ENCODE data around the gene NYAP2.

The NYAP2 gene

DNA sequence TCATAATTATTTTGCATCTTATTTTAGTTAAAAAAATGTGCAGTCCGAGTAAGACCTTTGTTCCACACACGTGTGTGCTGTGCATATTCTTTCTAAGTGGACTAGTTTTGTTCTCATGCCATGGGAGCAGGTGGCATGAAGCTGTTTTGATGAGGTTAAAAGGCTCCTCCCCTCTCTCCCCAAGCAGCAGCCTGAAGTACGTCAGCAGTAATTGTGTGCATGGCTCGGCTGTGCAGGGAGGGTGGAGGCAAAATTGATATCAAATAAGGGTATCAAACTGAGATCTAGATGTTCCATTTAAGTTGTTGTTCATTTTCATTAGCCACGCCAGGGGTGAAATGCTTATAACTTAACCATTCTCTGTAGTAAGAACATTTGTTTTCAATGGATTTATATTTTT is at the start of gene NYAP2:
TSS of gene NYAP2 (plus strand) at position 207 of the 400 bp plus-strand sequence. CDS start 9,171 bp downstream, outside the sequence.
- no peak for DNase-seq

DNA sequence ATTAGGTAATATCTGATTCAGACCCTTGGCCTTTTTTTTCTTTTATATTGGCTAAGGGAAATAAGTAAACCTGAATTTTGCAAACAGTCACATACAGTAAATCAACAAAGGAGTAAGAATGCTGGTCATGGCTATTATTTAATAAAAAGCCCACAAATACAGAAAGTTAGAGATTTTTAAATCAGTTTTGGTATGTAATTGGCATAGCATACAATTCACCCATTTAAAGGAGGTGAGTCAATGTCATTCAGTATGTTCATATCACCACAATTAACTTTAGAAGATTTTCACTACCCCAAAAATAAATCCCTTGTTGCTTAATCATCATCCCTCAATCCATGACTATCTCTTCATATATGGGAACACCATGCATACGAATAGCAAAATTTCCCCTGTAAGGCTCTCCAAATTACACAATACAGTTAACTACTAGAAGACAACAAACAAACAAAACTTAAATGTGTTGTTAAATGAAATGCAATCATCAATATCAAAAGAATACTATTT is 45.9 kb upstream of the NYAP2 start:
- no peak for DNase-seq

DNA sequence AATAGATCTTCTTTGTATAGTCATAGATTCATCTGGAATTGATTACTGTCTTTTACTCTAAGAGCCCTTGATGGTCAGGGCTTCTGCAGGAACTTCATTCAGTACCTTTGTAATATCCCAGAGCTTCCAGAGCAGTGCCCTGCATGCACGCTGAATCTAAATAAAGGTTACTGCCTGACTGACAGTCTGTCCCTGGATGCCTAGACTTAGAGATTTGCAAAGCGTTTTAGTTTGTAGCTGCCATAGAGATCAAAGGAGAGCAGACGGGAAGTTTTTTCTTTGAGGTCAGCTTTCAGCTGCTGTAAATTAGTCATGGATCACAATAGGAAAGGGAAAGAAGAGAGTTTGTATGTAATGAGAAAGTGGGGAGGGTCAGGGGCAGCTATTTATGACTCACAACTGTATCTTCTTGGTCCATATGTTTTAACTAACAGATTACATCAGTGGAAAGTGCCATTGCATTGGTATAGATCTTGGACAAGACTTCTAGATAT is 45.2 kb upstream of the NYAP2 start:
- no peak for DNase-seq

DNA sequence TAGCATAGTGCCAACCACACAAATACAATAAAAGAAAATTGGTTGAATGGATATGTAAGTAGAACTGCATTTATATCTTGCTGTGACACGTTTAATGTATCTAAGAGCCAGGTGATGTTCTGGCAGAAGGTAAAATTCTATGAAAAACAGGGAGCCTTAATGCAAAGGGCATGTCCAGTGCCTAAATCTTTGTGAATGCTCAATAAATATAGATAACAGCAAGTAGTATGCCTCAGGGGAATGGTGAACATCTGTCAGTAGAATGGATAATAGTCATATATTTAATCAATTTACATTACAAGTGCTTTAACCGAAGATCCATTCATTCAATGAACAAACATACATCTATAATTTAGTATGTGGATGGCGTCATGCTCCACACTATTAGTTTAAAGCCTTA is 43.7 kb upstream of the NYAP2 start:
- DNase-seq = no peak

DNA sequence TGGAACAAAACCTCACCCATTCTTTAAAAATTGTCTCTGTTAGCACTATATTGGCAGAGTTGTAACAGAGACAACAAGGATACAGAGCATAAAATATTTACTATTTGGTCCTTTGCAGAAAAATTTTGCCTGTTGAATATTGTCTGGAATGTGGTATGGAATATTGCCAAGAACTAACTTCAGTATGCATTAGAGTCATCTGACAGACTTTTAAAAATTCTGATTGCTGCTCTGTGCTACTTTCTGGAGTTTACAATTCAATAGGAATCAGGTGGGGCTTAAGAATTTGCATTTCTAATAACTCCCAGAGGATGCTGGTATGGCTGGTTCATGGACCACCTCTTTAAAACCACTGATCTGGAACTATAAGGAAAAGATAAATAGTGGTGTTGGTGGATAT is 32.8 kb upstream of the NYAP2 start:
- no peak for DNase-seq

DNA sequence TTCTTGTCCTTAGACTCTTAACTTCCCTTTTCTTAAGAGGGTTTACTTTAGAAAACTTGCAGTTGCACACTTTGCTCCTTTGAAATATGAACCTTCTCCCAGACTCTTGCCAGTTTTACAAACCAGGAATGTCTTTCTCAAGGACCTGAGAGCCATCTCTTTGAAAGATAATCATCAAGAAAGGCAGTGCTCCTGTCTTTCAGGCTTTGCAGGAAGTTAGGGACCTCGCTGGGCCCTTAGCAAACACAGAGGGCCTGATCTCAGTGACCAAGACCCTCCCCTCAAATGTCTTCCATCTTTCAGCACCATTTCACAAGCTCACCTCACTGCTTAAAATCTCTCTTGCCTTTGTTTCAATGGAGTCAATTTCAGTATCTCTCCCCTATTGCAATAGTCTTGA is 32.0 kb upstream of the NYAP2 start:
- no peak for DNase-seq

DNA sequence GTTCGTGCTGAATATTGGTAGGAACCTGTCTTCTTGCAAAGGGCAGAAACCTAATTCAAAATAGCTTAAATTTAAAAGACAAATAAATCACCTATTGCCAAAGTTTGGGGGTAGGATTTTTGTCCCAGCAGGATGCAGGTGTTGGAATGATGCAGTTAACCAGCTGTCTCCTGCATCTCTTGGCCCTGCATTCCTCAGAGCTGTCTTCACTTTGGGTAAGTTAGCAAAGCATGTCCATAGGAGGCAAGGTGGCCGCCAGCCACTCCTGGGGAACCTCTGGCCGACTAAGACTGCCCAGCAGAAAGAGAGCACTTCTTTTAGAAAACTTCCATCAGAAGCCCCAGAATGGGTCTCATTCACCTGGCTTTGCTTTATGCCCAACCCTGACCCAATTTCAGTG is 20.5 kb upstream of the NYAP2 start:
- no peak for DNase-seq

DNA sequence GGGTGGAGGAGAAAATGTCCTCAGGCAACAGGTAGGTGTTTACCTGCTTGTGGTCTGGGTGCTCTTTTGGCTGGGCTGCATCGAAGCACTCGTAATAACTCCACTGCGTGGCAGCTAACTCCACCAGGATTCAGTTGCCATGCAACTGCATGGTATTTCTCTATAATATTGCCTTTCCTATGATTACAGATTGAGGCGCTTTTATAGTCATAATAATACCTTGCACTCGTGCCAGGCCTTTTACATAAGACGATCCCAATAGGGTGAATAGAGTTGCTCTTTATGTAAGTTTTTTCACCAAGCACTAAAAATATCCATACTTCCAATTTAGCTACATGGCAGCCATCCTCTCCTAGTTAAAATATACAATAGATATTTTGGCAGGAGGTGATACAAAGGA is 19.7 kb upstream of the NYAP2 start:
- no peak for DNase-seq

DNA sequence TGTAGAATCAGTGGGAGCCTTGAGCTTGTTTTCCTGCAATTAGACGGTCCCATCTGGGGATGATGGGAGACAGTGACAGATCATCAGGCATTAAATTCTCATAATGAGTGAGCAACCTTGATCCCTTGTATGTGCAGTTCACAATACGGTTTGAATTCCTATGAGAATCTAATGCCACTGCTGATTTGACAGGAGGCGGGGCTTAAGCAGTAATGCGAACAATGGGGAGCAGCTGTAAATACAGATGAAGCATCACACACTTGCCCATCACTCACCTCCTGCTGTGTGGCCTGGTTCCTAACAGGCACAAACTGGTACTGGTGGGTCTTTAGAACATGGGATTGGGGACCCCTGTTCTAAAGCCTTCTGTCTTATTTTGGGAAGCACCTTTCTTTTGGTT is 17.9 kb upstream of the NYAP2 start:
- no peak for DNase-seq

DNA sequence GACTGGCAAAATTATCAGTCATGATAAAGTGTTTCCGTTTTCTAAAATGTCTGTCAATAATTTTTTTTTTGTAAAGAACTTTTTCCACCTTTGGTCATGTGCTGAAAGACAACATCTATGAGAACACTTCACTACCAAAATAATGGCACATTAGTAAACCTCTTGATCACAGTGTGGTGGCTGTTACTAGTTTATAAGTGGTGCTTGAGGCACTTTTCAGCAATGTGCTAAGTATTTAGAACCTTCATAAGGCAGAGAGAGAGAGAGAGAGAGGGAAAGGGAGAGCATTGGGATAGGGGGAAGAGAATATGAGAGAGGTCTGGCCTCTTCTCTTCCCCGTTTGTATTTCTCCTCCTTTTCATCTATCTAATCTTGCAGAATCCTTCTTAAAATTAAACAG is 1.1 kb upstream of the NYAP2 start:
- no peak for DNase-seq

DNA sequence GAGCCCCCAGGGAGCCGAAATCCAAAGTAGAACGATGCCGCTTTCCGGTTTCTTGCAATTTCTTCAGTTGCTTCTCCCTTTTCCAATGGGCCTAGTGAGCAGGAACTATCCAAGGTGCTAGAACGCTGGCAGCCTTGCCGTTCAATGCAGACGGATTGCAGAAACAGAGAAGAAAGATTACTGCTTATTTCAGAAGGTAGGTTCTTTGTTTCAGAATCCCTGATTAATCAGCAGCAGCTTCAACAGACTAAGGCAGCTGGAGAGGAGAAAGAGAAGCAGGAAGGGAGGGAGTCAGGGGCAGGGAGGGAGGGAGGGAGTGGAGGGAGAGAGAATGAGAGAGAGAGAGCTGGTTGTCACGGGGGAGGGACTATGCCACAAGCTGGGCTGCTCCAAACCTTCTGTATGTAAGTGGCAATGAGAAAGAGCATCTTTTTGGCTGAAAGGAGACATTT is 576 bp downstream of the NYAP2 start:
- peak in 1 of 6 experiments; percentile 1 for DNase-seq

DNA sequence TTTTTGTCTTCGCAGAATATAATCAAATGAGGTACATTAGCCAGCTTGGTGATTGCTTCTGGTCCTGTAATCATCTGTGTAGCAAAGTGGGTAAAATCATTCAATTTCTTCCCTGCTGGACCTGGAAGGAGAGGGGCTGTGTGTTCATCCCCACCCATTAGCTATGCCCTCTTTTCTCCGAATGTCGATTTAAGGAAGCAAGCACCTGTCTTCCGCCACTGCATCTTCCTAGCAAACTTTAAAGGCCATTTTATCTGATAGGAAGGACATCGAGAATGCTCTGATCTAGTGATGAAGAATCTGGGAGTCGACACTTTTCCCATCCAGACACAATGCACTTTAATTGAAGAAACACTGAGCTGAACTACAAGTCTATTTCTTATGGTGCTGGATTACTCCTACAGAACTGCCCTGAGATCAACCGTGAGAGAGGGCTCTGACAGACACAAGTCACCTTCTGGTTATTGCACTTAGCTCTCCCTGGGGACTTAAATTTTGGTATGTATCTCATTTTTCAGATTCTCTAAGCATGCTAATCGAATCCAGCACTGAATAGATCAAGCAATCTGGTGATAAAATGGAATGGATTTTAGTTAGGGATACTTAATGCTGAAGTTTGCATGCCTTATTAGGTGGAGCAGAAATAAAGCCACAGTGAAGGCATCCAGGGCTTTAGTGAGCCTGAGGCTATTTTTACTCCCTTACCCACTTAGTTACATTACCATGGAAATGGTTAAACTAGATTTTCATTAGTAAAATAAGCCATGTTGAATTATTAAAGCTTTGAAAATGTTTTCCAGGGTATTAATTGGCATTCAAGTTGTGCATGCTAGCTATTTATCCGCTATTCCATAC is 1.3 kb downstream of the NYAP2 start:
- no peak for DNase-seq

DNA sequence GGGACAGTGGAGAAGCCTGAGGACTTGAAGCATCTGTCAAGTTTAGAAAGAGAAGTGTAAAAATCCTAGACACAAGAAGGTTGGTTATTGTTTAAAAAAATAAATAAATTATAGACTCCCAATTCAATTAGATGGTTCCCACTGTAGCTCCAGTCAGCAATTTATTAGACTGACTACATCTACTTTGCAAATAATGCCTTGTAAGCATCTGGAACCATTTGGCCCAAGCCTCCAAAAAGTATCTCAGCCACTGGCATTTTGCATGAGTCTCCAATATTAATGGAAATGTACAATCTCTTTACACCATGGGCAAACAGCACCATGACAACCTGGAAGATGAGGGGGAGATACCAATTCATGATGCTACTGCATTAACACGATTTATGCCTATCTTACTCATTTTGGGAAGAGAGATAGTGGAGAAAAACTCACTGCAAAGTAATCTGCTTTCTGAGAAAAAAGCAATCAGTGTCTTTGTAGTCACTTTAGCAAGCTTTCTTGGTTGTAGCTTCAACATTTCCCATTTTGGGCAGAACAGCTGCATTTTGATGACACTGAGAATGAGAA is 2.8 kb downstream of the NYAP2 start:
- no peak for DNase-seq

DNA sequence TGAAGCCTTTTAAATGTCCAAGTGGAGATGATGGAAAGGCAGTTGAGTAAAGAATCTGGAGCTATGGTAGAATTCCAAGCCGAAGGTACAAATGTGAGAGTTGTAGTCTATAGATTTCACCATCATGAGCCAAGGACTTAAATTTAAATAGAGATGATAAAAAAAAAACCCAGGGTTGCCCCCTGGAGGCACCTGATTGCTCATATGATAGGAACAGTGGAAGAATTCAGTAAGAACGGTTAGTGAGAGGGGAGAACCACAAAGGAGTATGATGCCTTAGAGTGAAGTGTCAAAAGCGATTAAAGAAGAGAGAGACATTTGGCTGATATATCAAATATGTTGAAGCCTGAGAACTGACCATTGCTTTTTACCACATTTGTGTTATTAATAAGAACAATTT is 11.9 kb downstream of the NYAP2 start:
- no peak for DNase-seq

DNA sequence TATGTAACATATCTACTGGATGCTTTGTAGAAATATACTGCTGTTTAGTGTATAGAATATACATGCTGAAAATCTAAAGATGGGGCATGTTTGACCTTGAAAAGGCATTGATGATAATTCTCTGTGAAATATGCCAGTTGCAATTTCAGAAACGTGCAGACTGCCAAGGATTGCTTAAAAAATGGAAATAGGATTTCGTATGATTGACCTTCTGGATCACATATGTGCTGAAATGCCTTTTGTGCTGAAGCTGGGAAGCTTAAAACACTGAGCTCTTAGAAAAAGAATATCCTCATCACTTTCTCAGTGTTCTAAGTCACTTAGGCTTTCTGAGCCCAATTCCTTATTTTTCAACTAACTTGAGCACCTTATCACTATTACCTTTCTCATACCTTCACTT is 14.3 kb downstream of the NYAP2 start:
- DNase-seq = no peak

DNA sequence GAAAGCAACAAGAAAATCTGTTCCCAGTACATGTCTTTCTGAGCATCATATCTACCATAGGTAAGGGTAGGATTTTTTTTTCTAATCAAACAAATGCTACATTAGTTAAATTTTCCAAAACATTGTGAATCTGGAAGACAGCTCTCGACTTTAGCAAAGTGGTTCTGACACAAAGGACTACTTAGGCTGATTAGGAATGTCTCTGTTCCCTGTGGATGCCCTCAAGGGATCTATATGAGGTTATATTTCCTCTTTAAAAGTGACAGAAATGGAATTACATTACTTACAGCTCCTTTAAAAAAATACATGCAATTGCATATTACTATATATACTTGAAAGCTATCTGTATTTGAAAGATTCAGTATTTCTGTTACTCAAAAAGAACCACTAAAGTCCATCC is 15.4 kb downstream of the NYAP2 start:
- no peak for DNase-seq

DNA sequence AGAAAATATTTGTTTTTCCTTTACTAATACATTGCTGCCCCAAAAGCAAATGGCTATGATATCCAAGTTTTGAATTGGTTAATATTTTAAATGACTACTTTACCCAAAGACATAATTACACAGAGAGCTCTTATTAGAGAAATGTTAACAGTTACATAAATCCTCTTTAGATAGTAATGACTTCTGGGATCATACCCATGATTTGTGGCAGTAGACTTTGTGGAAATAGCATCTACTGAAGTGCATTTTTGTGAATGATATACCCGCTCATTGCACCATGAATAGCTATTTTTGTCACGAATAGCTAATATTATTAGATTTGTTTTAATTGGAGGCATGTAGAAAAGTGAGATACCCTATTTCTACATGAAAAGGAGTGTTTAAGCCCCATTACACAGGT is 15.8 kb downstream of the NYAP2 start:
- no peak for DNase-seq

DNA sequence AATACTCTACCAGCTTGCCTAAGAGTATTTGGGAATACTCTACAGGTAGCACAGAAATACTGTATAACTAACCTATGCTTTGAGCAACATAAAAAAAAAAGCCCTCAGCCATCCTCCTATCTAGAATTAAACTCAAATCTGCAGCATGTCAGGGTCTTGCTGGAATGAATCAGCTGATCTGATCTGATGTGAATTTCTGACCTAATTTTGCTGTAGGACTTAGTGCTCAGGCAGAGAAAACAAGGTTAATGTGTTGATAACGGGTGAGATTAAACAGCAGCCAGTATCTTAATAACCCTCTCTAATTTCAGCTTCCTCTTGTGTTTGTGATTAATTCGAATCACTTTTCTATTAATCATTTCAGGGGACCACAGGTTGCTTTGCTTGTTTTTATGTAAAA is 16.3 kb downstream of the NYAP2 start:
- no peak for DNase-seq

DNA sequence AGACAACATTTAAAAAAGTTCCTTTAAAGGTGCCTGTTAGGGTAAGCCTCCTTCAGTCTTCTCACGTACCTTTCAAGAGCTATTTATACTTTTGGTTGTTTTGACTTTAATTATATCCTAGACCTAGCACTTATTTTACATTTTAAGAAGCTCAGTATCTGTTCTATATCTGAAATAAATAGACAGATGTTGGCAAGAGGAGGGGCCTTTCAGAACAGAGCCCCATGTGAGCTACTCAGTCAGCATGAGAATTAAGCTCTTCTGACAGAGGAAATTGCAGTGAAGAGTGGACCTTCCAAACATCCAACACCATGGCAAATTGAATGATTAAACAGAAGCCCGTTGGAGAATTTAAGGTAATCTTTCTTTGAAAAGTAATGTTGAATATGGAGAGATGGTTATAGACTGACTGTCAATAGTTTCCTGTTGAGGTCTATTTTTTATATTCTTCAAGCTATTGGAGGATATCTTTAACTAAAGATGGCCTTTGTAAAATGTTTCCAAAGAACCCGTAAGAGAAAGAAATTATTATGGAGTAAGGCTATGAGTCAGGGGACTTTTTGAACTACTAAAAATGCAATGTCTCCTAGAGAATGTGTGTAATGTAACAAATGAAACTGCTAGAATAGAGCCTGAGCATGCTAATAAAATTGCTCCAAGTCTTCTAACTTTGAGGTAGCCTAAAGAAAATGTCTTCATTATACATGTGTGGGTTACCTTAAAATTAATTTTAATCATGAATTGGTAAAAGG is 17.3 kb downstream of the NYAP2 start:
- DNase-seq = no peak

DNA sequence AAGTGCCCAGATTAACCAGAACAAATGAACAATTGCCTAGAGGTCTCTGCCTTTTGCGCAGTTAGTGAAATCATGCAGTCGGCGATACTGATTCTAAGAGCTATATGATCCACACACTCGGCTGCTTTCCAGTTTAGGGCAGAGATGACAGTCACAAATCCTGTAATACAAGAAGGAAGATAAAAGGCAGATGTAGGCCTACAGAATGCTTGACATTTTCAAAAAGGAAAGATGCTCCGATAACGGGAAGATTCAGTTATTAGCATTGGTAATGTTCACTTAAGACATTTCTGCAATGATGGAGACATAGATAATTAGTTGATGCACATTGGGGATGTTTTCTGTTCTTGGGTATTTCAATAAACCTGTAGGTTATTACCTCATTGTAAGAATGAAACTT is 19.5 kb downstream of the NYAP2 start:
- no peak for DNase-seq

DNA sequence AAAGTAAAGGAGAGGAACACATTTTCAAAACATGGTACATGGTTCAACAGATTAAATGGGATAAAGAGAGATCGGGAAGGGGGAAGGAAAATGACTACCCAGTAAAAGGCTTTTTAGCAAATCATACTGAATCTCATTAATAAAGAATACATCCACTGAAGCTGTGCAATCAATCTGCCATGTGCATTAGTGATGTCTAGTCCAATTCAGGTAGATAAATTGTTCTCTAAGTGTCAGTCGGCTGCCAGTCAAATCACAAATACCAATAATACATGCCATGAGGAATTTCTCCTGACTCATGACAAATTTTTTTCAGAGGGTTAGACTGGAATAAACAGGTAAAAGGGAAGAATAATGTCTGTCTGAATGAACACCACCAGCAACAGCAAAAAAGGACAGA is 22.6 kb downstream of the NYAP2 start:
- no peak for DNase-seq

DNA sequence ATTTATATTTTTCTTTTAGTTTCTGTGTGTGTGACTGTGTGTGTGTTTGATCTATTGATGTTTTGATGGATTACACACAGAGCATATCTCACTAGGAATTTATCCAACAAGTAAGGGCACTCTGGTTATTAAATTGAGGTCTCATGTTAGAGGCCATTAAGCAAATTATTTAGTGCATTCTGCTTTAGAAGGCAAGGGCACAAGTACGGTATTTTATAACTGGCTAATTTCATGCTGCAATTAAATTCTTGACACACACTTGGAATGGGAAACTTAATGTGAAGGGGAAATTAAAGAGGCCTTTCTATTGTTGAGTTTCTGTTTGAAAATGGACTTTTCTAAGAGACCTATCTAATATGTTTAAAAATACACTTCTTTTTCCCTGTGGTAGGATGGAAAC is 25.8 kb downstream of the NYAP2 start:
- no peak for DNase-seq

DNA sequence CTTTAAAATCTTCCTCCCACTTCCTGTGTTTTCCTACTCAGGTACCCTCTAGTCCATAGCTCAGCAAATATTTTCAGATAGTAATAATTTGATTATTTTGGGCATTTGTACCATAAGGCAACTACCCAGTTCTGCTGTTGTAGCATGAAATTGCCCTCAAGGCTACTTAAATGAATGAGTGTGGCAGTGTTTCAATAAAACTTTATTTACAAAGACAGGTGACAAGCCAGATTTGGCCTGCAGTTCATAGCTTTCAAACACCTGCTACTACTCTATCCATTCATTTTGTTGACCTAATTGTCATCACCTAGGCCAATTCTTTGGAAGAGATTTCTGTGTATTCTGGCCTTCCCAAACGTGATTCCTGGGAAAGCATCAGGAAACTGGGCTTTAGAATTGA is 28.9 kb downstream of the NYAP2 start:
- no peak for DNase-seq

DNA sequence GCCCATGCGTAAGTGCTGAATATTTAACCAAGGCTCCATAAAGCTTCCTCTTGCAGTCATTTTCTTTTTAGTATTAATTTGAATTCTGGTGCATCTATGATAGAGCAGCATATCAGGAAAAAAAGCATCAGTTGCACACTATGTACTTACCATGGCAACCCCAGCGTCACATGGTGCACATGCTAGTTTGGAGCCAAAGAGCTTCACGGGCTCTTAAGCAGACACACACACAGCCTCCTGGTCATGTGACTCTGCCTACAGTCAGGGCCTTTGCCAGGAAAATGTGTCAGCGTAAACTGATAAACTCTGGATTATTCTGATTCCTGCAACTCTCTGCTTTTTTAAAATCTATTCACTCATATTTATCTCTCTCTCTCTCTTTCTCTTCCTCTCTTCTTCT is 30.2 kb downstream of the NYAP2 start:
- no peak for DNase-seq

All from stimulated activated naive CD4-positive, alpha-beta T cell (primary cell).